ENCODE measurements around the gene CNTN3.

DNA sequence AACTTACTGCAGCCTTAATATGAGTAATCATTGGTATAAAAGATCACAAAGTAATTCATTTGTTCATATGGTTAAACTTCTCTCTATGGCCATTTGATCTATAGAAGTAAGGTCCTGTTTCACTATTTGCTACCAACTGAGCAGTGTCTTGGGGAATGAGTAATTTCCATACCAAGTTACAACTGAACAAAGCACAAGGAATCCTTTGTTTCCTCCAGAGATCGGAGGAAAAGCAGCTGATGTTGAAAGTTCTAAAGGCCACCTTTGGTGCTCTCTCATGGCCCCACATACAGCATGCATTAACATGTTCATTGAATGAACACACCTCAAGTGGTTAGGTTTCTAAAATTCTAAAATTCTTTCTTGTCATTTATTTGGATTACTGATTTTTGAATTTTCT, 7.1 kb upstream of the CNTN3 start:
- TF ChIP-seq POLR2A (IDR thresholded peaks at IDR 0.05) = no peak
- TF ChIP-seq, protein P1, sequence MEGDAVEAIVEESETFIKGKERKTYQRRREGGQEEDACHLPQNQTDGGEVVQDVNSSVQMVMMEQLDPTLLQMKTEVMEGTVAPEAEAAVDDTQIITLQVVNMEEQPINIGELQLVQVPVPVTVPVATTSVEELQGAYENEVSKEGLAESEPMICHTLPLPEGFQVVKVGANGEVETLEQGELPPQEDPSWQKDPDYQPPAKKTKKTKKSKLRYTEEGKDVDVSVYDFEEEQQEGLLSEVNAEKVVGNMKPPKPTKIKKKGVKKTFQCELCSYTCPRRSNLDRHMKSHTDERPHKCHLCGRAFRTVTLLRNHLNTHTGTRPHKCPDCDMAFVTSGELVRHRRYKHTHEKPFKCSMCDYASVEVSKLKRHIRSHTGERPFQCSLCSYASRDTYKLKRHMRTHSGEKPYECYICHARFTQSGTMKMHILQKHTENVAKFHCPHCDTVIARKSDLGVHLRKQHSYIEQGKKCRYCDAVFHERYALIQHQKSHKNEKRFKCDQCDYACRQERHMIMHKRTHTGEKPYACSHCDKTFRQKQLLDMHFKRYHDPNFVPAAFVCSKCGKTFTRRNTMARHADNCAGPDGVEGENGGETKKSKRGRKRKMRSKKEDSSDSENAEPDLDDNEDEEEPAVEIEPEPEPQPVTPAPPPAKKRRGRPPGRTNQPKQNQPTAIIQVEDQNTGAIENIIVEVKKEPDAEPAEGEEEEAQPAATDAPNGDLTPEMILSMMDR (IDR thresholded peaks at IDR 0.05) = no peak
